GM12875 (cell line): Measurements from ENCODE around the gene FIGN.

Experiments
- H3K4me3 ChIP-seq: one replicate; pipeline ENCODE4 v1.5.1; 2011; ENCODE audit warnings: low read depth, low read length, control low read depth
- CTCF ChIP-seq: IDR thresholded peaks from 2 replicates; pipeline ENCODE4 v1.5.1; 2011; ENCODE audit warnings: low read depth, mild to moderate bottlenecking, control low read depth, inconsistent platforms, low read length, moderate library complexity, borderline replicate concordance; ENCODE audit not compliant: insufficient read depth

The FIGN gene

GRCh38 chr2:163774862-163775261 lies 39.1 kb upstream of the FIGN start:
- no peak overlapping the region for H3K4me3 ChIP-seq
- TF ChIP-seq CTCF, result no peak

GRCh38 chr2:163773276-163773675 lies 37.5 kb upstream of the FIGN start:
- no peak for TF ChIP-seq CTCF
- no peak overlapping the region for H3K4me3 ChIP-seq

GRCh38 chr2:163771596-163771995 lies 35.8 kb upstream of the FIGN start:
- H3K4me3 ChIP-seq, result no peak overlapping the region
- no peak for TF ChIP-seq CTCF

- no peak overlapping the region for H3K4me3 ChIP-seq
- no peak for TF ChIP-seq CTCF
These were observed 33.3 kb upstream of the FIGN start for GRCh38 chr2:163768881-163769695.

GRCh38 chr2:163767097-163767496 lies 31.3 kb upstream of the FIGN start:
- no peak overlapping the region for H3K4me3 ChIP-seq
- no peak for TF ChIP-seq CTCF

- no peak for TF ChIP-seq CTCF
- no peak overlapping the region for H3K4me3 ChIP-seq
These were observed 28.8 kb upstream of the FIGN start for GRCh38 chr2:163764566-163764965.

GRCh38 chr2:163759013-163759412 lies 23.2 kb upstream of the FIGN start:
- no peak overlapping the region for H3K4me3 ChIP-seq
- TF ChIP-seq CTCF, result no peak
